GM12878 (cell line): ENCODE results near the gene ARHGEF37. TPM values are rescaled to one million over a fixed set of nuclear protein-coding genes. Genes with fewer than 3 reads are reported as not detected.

Experiments
- ATAC-seq: fragments of 200-7000 bp; cut with Tn5 transposase; 3 replicates; pipeline ENCODE4 v1.9.1; 2020; ENCODE audit warnings: mild to moderate bottlenecking, moderate library complexity
- BruUV-seq: library from RNA; stranded (reverse); fragments of 400-500 nt; replicated peaks from 2 replicates; lab custom pipeline; 2021; lab: Mats Ljungman, UMichigan
- CTCF ChIA-PET: fragments of 300-600 bp; sonication (Branson Sonifier 250); formaldehyde crosslinking; extraction: SDS; loops from one replicate; lab custom pipeline; 2021; ENCODE audit warnings: inconsistent platforms; lab: Yijun Ruan, JAX
- POLR2A ChIA-PET: fragments of 350-600 bp; formaldehyde crosslinking; extraction: SDS; loops from one replicate; lab custom pipeline; 2021; ENCODE audit warnings: inconsistent platforms; lab: Charles Lee
- RAD21 ChIA-PET: fragments of 300-600 bp; sonication (Branson Sonifier 250); formaldehyde crosslinking; loops from one replicate; lab custom pipeline; 2023; ENCODE audit warnings: antibody characterized with exemption; ENCODE audit not compliant: unreplicated experiment; lab: Charles Lee
- SMC1A ChIA-PET: fragments of 300-600 bp; sonication (Branson Sonifier 250); formaldehyde crosslinking; loops from one replicate; lab custom pipeline; 2023; ENCODE audit not compliant: unreplicated experiment, uncharacterized antibody; lab: Charles Lee
- DNase-seq: peaks from one replicate; pipeline ENCODE4 v3.0.0-alpha.2; 2011; ENCODE audit warnings: low read depth, low spot score
- FAIRE-seq: peaks from 3 replicates; lab custom pipeline; 2011; peaks lifted over from hg19 to GRCh38; lab: Jason Lieb, UNC
- H2AFZ ChIP-seq: 2 replicates; pipeline ENCODE4 v1.6.0; 2011; ENCODE audit warnings: low read depth, low read length, control low read depth; ENCODE audit not compliant: control insufficient read depth
- H3K27ac ChIP-seq: 2 replicates; pipeline ENCODE4 v1.5.1; 2011; ENCODE audit warnings: control low read depth; ENCODE audit not compliant: control insufficient read depth, insufficient read depth
- H3K27me3 ChIP-seq, 2 experiments: replicated peaks in 1 of 2; 2 replicates each; pipeline versions ENCODE4 v1.6.0 to v1.6.1; 2011; ENCODE audit warnings: low read length in 1 of 2; ENCODE audit not compliant: control insufficient read depth in 2 of 2, insufficient read depth in 2 of 2
- H3K36me3 ChIP-seq, 2 experiments: 2 replicates each; pipeline ENCODE4 v1.5.1; 2011; ENCODE audit warnings: low read length in 1 of 2; ENCODE audit not compliant: control insufficient read depth in 2 of 2, insufficient read depth in 2 of 2
- H3K4me1 ChIP-seq: 2 replicates; pipeline ENCODE4 v1.6.1; 2011; ENCODE audit warnings: mild to moderate bottlenecking, low read length, moderate library complexity, mixed read lengths; ENCODE audit not compliant: control insufficient read depth, insufficient read depth
- H3K4me2 ChIP-seq: 2 replicates; pipeline ENCODE4 v1.6.0; 2011; ENCODE audit warnings: control low read depth; ENCODE audit not compliant: control insufficient read depth, insufficient read depth
- H3K4me3 ChIP-seq: fragments of 200-600 bp; sonication (generic); 2 replicates; pipeline ENCODE4 v1.5.1; 2016
- H3K79me2 ChIP-seq: 2 replicates; pipeline ENCODE4 v1.6.0; 2011; ENCODE audit warnings: low read length; ENCODE audit not compliant: control insufficient read depth, insufficient read depth
- H3K9ac ChIP-seq: 2 replicates; pipeline ENCODE4 v1.8.0; 2011; ENCODE audit warnings: low read length, control low read depth, mixed read lengths; ENCODE audit not compliant: control insufficient read depth, insufficient read depth
- H3K9me3 ChIP-seq: replicated peaks from 3 replicates; pipeline ENCODE4 v1.5.1; 2011; ENCODE audit warnings: mild to moderate bottlenecking, low read length; ENCODE audit not compliant: control insufficient read depth, insufficient read depth
- H4K20me1 ChIP-seq: 2 replicates; pipeline ENCODE4 v1.6.0; 2011; ENCODE audit not compliant: control insufficient read depth, insufficient read depth
- BHLHE40 ChIP-seq, 2 experiments: fragments of 450-650 bp in 1 of 2; IDR thresholded peaks; 2 replicates each; pipeline ENCODE4 v1.6.1; 2011 to 2017; ENCODE audit warnings: low read depth in 2 of 2, borderline replicate concordance in 1 of 2, improper control_type of control experiment in 1 of 2, low read length in 1 of 2, mild to moderate bottlenecking in 1 of 2
- EGR1 ChIP-seq, 2 experiments: IDR thresholded peaks; 1 replicate in 1 of 2; 2 replicates in 1 of 2; pipeline ENCODE4 v1.6.1; 2011 to 2012; ENCODE audit warnings: low read depth in 2 of 2, low read length in 2 of 2, borderline replicate concordance in 1 of 2, mild to moderate bottlenecking in 1 of 2, moderate library complexity in 1 of 2
- ELK1 ChIP-seq: IDR thresholded peaks from 2 replicates; pipeline ENCODE4 v1.6.1; 2012; ENCODE audit warnings: low read depth, low read length, improper control_type of control experiment
- ETV6 ChIP-seq, 2 experiments: fragments of 450-650 bp in 1 of 2; IDR thresholded peaks in 1 of 2; conservative IDR thresholded peaks in 1 of 2; 2 replicates each; pipeline ENCODE4 v1.6.1; 2014; ENCODE audit warnings: antibody characterized with exemption in 1 of 2, borderline replicate concordance in 1 of 2, low read depth in 1 of 2, mild to moderate bottlenecking in 1 of 2, moderate library complexity in 1 of 2
- GABPA ChIP-seq: IDR thresholded peaks from 2 replicates; pipeline ENCODE4 v1.6.1; 2014; ENCODE audit warnings: antibody characterized with exemption, low read depth, mild to moderate bottlenecking, inconsistent platforms
- IKZF1 ChIP-seq: fragments of 450-650 bp; conservative IDR thresholded peaks from 2 replicates; pipeline ENCODE4 v1.6.1; 2017; ENCODE audit warnings: antibody characterized with exemption, mild to moderate bottlenecking
- IRF3 ChIP-seq: fragments of 450-650 bp; IDR thresholded peaks from 2 replicates; pipeline ENCODE4 v1.6.1; 2014; ENCODE audit warnings: mild to moderate bottlenecking
- NR2F1 ChIP-seq: fragments of 450-650 bp; conservative IDR thresholded peaks from 2 replicates; pipeline ENCODE4 v1.6.1; 2017; ENCODE audit warnings: mild to moderate bottlenecking
- NRF1 ChIP-seq: conservative IDR thresholded peaks from 2 replicates; pipeline ENCODE4 v1.6.1; 2011; ENCODE audit warnings: mild to moderate bottlenecking, low read depth, low read length, improper control_type of control experiment
- POLR2AphosphoS2 ChIP-seq: IDR thresholded peaks from 2 replicates; pipeline ENCODE4 v1.6.1; 2011; ENCODE audit warnings: low read depth, mild to moderate bottlenecking, low read length, improper control_type of control experiment, moderate library complexity
- RFX5 ChIP-seq: IDR thresholded peaks from 2 replicates; pipeline ENCODE4 v1.6.1; 2011; ENCODE audit warnings: low read depth, low read length, improper control_type of control experiment
- TAF1 ChIP-seq: IDR thresholded peaks from 2 replicates; pipeline ENCODE4 v1.6.1; 2011; ENCODE audit warnings: mild to moderate bottlenecking, low read depth, low read length, borderline replicate concordance
- WGBS: methylation state at CpG from one replicate; pipeline ENCODE4 v1.1.6; 2016; ENCODE audit warnings: low lambda C conversion rate; ENCODE audit not compliant: insufficient replicate concordance, insufficient coverage; ENCODE audit errors: missing lambda C conversion rate; 5-methylcytosine and 5-hydroxymethylcytosine counted together
- in situ Hi-C: fragments of 300-500 bp; cut with MboI; formaldehyde crosslinking; loops from 9 replicates; pipeline ENCODE4 v1.14.3; 2018; ENCODE audit warnings: mixed read lengths
- intact Hi-C: fragments of 100-400 bp; cut with micrococcal nuclease; formaldehyde crosslinking; loops from one replicate; pipeline ENCODE4 v1.14.2; 2022; ENCODE audit not compliant: unreplicated experiment
- polyA plus RNA-seq, 11 experiments: library from polyadenylated mRNA; depleted of rRNA in 4 of 11; unstranded in 6 of 11; stranded (reverse) in 5 of 11; fragments of >200 nt; fragmentation: Nextera tagmentation in 4 of 11; fragmentation: Illumina TruSeq in 1 of 11; extraction: Ambion mirVana in 4 of 11; extraction: Trizol in 1 of 11; gene quantifications; 1 replicate in 1 of 11; 2 replicates in 10 of 11; pipeline versions ENCODE4 v1.2.1 to v1.2.3, GENCODE V29; 2011 to 2016; ENCODE audit warnings: inconsistent platforms in 2 of 11, missing spikeins in 2 of 11, low read depth in 1 of 11
- total RNA-seq, 4 experiments: library from RNA; depleted of rRNA in 3 of 4; stranded (reverse); fragments of >200 nt in 3 of 4; fragmentation: Illumina TruSeq in 1 of 4; extraction: Trizol in 1 of 4; gene quantifications; 2 replicates each; pipeline versions ENCODE4 v1.2.1 to v1.2.3, GENCODE V29; 2013 to 2021

ARHGEF37 gene
- total and polyA plus RNA-seq, 10 of the 15 experiments (the other 5 are each of a cell fraction or from before 2014, with no cell fraction given): 0.16 to 1.1 (median 0.63) TPM

- TF ChIP-seq IRF3 (no peak), ELK1 (no peak), IKZF1 (no peak), EGR1 (IDR thresholded peaks at IDR 0.05; ENCODE audit: borderline replicate concordance in 1 of 2, low read depth in 2 of 2, low read length in 2 of 2) (no peak), POLR2AphosphoS2 (no peak)
- TF ChIP-seq, all 136 proteins: peak for 0
Observed at GRCh38 chr5:149639737-149640136, 58.4 kb downstream of the ARHGEF37 start (continued).

GRCh38 chr5:149640350-149640999 is 59.2 kb downstream of the ARHGEF37 start:
- no peak for FAIRE-seq
- no peak for DNase-seq
- ChIA-PET RAD21 (interaction anchor here (1.0 to 11.9 kb wide), 11 partner anchors 12 to 350 kb away, joined by 3 to 148 read pairs (median 4); partner anchors contain the start of gene SLC26A2), POLR2A (interaction anchor here (0.6 to 1.1 kb wide), 2 partner anchors 136 to 216 kb away, joined by 3 to 6 read pairs; no protein-coding TSS in a partner anchor), SMC1A (interaction anchor here (0.9 to 9.4 kb wide), 11 partner anchors 16 to 356 kb away, joined by 3 to 79 read pairs (median 5); no protein-coding TSS in a partner anchor), CTCF (interaction anchor here (0.5 to 13.3 kb wide), 15 partner anchors 8 to 352 kb away, joined by 3 to 193 read pairs (median 4); no protein-coding TSS in a partner anchor)
- H3K79me2 ChIP-seq: no peaks in the 10 kb centered on the region
- TF ChIP-seq TAF1: no peak
- TF ChIP-seq GABPA: no peak
- TF ChIP-seq RFX5: no peak
- TF ChIP-seq BHLHE40 (IDR thresholded peaks at IDR 0.05; ENCODE audit: borderline replicate concordance in 1 of 2, low read depth in 2 of 2, low read length in 1 of 2): no peak
- TF ChIP-seq NR2F1: peak; percentile 26; the same call in 1 of the 2 replicates
- TF ChIP-seq ETV6 (conservative IDR thresholded peaks at IDR 0.05 in 1 of 2, IDR thresholded peaks at IDR 0.05 in 1 of 2; ENCODE audit: borderline replicate concordance in 1 of 2, low read depth in 1 of 2): no peak
- TF ChIP-seq NRF1: no peak
- H2AFZ ChIP-seq: peak overlapping the region; percentile 25
- no peaks in the 10 kb centered on the region for H3K36me3 ChIP-seq
- no TSS peak for BruUV-seq
- no peaks in the 10 kb centered on the region for H3K9me3 ChIP-seq
- no peaks in the 10 kb centered on the region for H4K20me1 ChIP-seq
- H3K4me1 ChIP-seq: no peaks in the 10 kb centered on the region
- H3K27me3 ChIP-seq: no peaks in the 10 kb centered on the region
- no peak for ATAC-seq
- H3K9ac ChIP-seq: no peak overlapping the region
- H3K4me3 ChIP-seq: no peak overlapping the region
- H3K27ac ChIP-seq: no peak overlapping the region
- intact Hi-C loops: no loop called here
- WGBS: 60% methylated on average over 7 of the region's 7 CpGs
- in situ Hi-C loops: no loop called here
- no peak overlapping the region for H3K4me2 ChIP-seq
